Muscle of leg (tissue), 11 donors: Measurements from ENCODE around the gene PSMC4. TPM values are rescaled to one million over a fixed set of nuclear protein-coding genes. Genes with fewer than 3 reads are reported as not detected.
A peak's percentile ranks its signal among the peaks of the same experiment; 100 is the strongest.

Experiments used
- DNase-seq: peaks from one replicate; pipeline ENCODE4 v3.0.0; 2013
- H3K27ac ChIP-seq: one replicate; pipeline ENCODE4 v1.5.1; 2013; ENCODE audit warnings: mild to moderate bottlenecking, low read length, control low read depth
- H3K27me3 ChIP-seq: one replicate; pipeline ENCODE4 v1.6.1; 2013; ENCODE audit warnings: low read length; ENCODE audit not compliant: control insufficient read depth, insufficient read depth
- H3K36me3 ChIP-seq: one replicate; pipeline ENCODE4 v1.6.1; 2013; ENCODE audit warnings: low read length; ENCODE audit not compliant: control insufficient read depth, insufficient read depth
- H3K4me1 ChIP-seq: one replicate; pipeline ENCODE4 v1.6.1; 2013; ENCODE audit warnings: low read length; ENCODE audit not compliant: control insufficient read depth, insufficient read depth
- H3K4me3 ChIP-seq: one replicate; pipeline ENCODE4 v1.5.1; 2013; ENCODE audit warnings: low read length, control low read depth
- H3K9me3 ChIP-seq: replicated peaks from 2 replicates; pipeline ENCODE4 v1.6.1; 2013; ENCODE audit warnings: low read depth, low read length; ENCODE audit not compliant: control insufficient read depth
- WGBS: methylation state at CpG from one replicate; pipeline ENCODE4 v1.1.5; 2013; ENCODE audit warnings: missing lambda C conversion rate; ENCODE audit not compliant: insufficient coverage; 5-methylcytosine and 5-hydroxymethylcytosine counted together
- polyA plus RNA-seq, 8 donors: library from polyadenylated mRNA; unstranded; fragments of 120-200 nt; gene quantifications; one replicate each; pipeline versions ENCODE4 v1.2.1 to v1.2.3, GENCODE V29; 2013; ENCODE audit warnings: inconsistent platforms in 1 of 8, low replicate concordance in 1 of 8; ENCODE audit not compliant: insufficient read length in 8 of 8, insufficient read depth in 1 of 8
- total RNA-seq: library from RNA; stranded (reverse); fragments of 120-200 nt; gene quantifications from one replicate; pipeline ENCODE4 v1.2.4, GENCODE V29; 2013

PSMC4 gene
- total and polyA plus RNA-seq, 9 donors, result 53.4 to 66.7 (median 60.6) TPM

DNA sequence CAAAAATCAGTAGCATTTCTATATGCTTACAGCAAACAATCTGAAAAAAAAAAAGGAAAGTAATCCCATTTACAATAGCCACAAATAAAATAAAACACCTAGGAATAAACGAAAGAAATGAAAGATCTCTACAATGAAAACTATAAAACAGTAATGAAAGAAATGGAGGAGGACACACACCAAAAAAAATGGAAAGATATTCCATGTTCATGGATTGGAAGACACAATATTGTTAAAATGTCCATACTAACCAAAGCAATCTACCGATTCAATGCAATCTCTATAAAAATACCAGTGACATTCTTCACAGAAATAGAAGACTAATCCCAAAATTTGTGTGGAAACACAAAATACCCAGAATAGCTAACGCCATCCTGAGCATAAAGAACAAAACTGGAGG lies 41.2 kb upstream of the PSMC4 start:
- H3K4me3 ChIP-seq, result no peak overlapping the region
- WGBS, result no CpG with 5 or more reads among the region's 3 CpGs
- no peaks in the 10 kb centered on the region for H3K36me3 ChIP-seq
- no peak for DNase-seq
- no peak overlapping the region for H3K27ac ChIP-seq
- H3K27me3 ChIP-seq, result no peaks in the 10 kb centered on the region
- no peaks in the 10 kb centered on the region for H3K4me1 ChIP-seq
- H3K9me3 ChIP-seq, result no peaks in the 10 kb centered on the region

DNA sequence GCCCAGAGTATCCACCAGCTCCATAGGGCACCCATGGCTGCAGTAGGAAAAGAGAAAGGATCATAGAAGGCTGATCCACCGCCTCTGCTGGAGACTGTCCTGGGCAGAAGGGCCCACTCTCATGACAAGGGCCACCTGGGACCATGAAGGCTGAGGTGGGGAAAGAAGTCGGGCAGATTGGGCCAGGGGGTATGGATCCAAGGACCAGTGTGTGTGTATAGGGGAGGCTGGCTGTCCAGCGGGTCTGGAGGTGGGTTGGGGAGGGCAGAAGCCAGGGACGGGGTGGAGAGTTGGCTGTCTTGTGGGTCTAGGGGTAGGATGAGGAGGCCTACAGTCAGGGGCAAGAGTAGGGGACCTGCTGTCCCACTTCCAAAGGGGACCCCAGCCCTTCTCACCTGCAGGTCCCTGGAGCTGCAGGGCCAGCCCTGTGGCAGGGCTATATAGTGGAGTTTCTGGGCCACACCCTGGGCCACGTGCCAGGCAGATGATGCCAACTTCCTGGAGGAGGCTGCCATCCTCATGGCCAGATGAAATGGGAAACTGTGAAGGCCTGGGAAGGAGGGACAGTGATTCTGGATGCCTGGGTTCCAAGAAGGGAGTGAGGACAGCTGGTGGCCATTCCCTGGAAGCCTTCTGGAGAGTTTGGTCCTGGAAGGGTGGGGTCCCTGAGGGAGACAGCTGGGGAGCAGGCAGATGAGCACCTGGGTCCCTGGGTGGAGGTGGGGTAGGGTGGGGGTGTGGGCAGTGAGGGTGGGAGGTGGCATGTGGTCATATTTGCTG lies 36.2 kb upstream of the PSMC4 start, which contains the start of gene FCGBP:
Gene FCGBP, minus strand, starts transcription at position 51 of the 780 bp plus-strand sequence.
- Histone ChIP-seq H3K4me1 (peaks cover 2% of the 10 kb centered on the region), H3K4me3 (no peak within 1 kb of the TSS), H3K27ac (no peak within 1 kb of the TSS), H3K36me3 (no peaks in the 10 kb centered on the region), H3K27me3 (no peaks in the 10 kb centered on the region), H3K9me3 (no peaks in the 10 kb centered on the region)
- 76% methylated on average over 4 of the region's 5 CpGs for WGBS
- no peak for DNase-seq

DNA sequence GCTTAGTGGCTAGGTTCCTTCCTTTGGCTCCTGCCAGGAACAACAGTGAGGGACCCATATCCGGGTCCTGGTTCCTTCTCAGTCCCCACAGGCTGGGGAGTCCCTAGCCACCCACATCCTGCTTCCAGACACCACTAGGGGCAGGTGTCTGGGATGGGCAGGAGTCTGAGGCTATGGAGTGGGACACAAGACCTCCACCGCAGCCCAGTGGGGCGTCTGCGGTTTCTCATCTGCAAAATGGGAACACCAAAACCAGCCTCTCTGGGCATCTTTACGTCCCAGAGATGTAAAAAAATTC lies 35.7 kb upstream of the PSMC4 start:
- no peak for DNase-seq
- Histone ChIP-seq H3K36me3 (no peaks in the 10 kb centered on the region), H3K4me3 (no peak overlapping the region), H3K4me1 (peaks cover 2% of the 10 kb centered on the region), H3K27me3 (no peaks in the 10 kb centered on the region), H3K27ac (no peak overlapping the region), H3K9me3 (no peaks in the 10 kb centered on the region)
- WGBS, result 83% methylated on average over 3 of the region's 5 CpGs

DNA sequence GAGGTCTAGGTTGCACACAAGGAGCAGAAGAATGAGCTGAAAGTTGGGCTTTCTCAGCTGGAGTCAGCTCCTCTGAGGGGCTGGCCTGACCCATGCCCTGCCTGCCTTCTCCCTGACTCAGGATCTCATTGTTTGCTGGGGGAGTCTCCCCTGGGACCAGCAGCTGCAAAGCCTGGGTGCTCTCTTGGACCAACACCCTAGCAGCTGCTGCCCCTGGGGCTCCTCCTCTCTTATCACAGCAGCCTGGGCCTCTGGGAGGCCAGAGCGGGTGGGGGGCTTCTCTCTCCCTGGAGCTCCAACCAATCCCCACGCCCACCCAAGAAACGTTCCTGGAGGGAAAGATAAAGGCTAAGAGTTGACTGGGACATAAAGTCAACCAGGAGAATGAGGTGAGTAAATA lies 34.9 kb upstream of the PSMC4 start:
- WGBS, result no CpG with 5 or more reads among the region's 3 CpGs
- no peaks in the 10 kb centered on the region for H3K36me3 ChIP-seq
- no peaks in the 10 kb centered on the region for H3K27me3 ChIP-seq
- peaks cover 3% of the 10 kb centered on the region for H3K4me1 ChIP-seq
- no peak for DNase-seq
- no peak overlapping the region for H3K27ac ChIP-seq
- H3K9me3 ChIP-seq, result no peaks in the 10 kb centered on the region
- no peak overlapping the region for H3K4me3 ChIP-seq

DNA sequence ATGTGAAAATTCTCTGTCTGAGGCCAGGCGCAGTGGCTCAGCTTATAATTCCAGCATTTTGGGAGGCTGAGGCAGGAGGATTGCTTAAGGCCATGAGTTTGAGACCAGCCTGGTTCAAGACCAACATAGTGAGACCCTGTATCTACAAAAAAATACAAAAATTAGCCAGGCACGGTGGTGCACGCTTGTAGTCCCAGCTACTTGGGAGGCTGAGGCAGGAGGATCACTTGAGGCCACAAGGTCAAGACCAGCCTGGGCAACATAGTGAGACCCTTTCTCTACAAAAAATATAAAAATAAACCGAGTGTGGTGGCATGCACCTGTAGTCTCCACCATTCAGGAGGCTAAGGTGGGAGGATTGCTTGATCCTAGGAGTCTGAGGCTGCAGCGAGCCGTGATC lies 34.3 kb upstream of the PSMC4 start:
- H3K27ac ChIP-seq, result no peak overlapping the region
- DNase-seq, result no peak
- H3K4me3 ChIP-seq, result no peak overlapping the region
- no peaks in the 10 kb centered on the region for H3K9me3 ChIP-seq
- no peaks in the 10 kb centered on the region for H3K27me3 ChIP-seq
- no CpG with 5 or more reads among the region's 6 CpGs for WGBS
- no peaks in the 10 kb centered on the region for H3K36me3 ChIP-seq
- peaks cover 6% of the 10 kb centered on the region for H3K4me1 ChIP-seq

DNA sequence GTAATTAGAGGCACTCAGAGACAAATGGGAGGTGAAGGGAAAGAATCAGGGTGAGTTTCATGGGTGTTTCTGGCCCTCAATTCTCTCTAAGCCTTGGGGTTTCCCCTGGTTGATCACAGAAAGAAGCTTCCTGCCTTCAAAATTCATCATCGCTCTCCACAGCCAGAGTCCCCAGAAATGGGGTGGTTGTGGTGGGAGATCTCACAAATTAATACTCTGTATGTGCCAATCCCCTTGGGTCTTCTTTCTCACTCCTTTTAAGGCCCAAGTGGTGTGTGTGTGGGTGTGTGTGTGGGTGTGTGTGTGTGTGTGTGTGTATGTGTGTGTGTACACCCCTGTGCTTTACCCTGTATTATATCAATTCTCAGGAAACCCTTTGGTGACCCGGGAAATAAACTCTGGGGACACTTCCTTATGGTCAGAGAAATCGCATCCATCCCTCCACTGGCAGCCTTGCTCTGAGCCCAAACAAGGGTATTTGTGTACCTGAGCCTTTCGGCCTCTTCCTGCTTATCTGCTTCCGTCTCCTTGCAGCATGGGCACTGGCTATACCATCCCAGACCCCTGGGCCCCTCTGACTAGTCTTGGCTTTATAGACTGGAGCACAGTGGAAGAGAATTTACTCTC lies 33.8 kb upstream of the PSMC4 start:
- no peak for DNase-seq
- H3K4me3 ChIP-seq, result no peak overlapping the region
- H3K9me3 ChIP-seq, result no peaks in the 10 kb centered on the region
- H3K4me1 ChIP-seq, result peaks cover 6% of the 10 kb centered on the region
- no peaks in the 10 kb centered on the region for H3K27me3 ChIP-seq
- 83% methylated on average over 1 of the region's 5 CpGs for WGBS
- no peaks in the 10 kb centered on the region for H3K36me3 ChIP-seq
- H3K27ac ChIP-seq, result peak overlapping the region; percentile 21

DNA sequence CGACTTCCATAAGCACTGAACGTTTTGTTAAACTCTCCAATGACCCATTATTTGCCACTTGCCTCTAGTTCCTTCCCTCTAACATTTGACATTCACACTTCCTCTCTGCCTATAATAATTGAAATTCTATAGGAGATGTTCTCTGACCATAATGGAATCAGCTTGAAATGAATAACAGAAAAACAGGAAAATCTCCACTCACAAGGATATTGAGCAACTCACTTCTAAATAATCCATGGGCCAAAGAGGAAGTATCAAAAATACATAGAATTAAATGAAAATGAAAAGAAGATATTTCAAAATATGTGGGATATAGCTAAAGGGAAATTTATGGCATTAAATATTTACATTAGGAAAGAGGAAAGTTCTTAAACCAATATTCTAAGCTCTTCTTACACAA lies 33.2 kb upstream of the PSMC4 start:
- Histone ChIP-seq H3K4me1 (peaks cover 6% of the 10 kb centered on the region), H3K27me3 (no peaks in the 10 kb centered on the region)
- no CpG with 5 or more reads among the region's 2 CpGs for WGBS

DNA sequence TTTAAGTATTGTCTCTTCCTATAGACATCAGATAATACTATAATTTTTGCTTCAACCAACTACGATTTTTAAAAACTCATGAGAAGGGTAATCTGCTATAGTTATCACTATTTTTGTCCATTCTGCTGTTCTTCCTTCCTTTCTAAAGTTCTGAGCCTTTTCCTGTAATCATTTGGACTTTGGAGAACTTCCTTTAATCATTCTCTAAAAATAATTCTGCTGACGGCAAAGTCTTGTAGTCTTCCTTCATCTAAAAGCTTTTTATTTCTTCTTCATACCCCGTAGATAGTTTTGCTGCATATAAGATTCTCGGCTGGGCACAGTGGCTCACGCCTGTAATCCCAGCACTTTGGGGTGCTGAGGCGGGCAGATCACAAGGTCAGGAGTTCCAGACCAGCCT lies 31.4 kb upstream of the PSMC4 start:
- Histone ChIP-seq H3K4me3 (no peak overlapping the region), H3K9me3 (no peaks in the 10 kb centered on the region), H3K4me1 (peaks cover 6% of the 10 kb centered on the region), H3K36me3 (no peaks in the 10 kb centered on the region), H3K27me3 (no peaks in the 10 kb centered on the region), H3K27ac (no peak overlapping the region)
- DNase-seq, result peak; percentile 45
- 83% methylated on average over 5 of the region's 6 CpGs for WGBS

More for the DNA sequence above, 33.2 kb upstream of the PSMC4 start:
- H3K36me3 ChIP-seq, result no peaks in the 10 kb centered on the region
- no peak overlapping the region for H3K27ac ChIP-seq
- peak; percentile 24 for DNase-seq
- H3K4me3 ChIP-seq, result no peak overlapping the region
- H3K9me3 ChIP-seq, result no peaks in the 10 kb centered on the region

DNA sequence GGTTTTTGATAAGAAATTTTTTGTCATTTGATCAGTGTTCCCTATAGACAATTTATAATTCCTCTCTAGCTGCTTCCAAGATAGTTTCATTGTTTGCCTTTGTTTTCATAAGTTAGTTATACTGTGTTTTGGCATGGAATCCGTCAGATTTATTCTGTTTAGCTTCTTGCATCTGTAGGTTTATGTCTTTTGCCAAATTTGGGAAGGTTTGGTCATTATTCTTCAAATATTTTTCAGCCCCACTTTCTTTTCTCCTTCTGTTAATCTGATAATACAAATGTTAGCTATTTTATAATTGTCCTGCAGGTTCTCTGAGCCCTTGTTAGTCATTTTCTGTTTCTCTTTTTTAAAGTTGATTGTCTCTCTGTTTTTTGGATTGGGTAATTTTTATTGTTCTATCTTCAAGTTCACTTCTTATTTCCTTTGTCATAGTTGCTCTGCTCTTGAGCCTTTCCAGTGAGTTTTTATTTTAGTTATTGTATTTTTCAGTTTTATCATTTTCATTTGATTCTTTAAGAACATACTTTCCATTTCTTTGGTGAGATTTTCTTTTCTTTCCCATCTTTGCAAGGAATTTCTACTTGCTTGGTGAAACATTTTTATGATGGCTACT lies 30.6 kb upstream of the PSMC4 start:
- WGBS, result no CpG with 5 or more reads among the region's 1 CpG
- no peaks in the 10 kb centered on the region for H3K27me3 ChIP-seq
- no peak overlapping the region for H3K4me3 ChIP-seq

DNA sequence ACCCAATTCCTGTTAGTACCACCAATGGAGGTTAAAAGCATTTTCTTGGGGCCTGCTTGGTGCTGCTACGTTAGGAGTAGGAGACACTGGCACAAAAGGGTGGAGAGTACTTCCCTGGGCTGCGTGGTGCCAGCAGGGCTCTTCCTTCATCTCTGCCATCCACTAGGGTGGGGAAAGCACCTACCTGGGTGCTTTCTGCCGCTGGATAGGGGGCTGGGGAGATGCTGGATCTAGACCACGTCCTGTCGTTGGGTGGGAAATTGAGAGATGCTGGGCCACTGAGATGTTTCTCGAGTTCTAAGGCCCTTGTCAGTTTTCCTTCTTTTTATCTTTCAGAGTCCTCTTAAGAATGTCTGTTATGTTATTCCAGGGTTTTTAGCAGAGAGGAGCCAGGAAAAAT lies 29.8 kb upstream of the PSMC4 start:
- Histone ChIP-seq H3K27ac (peak overlapping the region; percentile 47), H3K36me3 (no peaks in the 10 kb centered on the region), H3K27me3 (no peaks in the 10 kb centered on the region), H3K4me1 (peaks cover 6% of the 10 kb centered on the region), H3K4me3 (no peak overlapping the region), H3K9me3 (no peaks in the 10 kb centered on the region)
- no peak for DNase-seq
- WGBS, result 20% methylated on average over 1 of the region's 6 CpGs

More for the DNA sequence above, 30.6 kb upstream of the PSMC4 start:
- Histone ChIP-seq H3K27ac (no peak overlapping the region), H3K9me3 (no peaks in the 10 kb centered on the region), H3K36me3 (no peaks in the 10 kb centered on the region), H3K4me1 (peaks cover 6% of the 10 kb centered on the region)
- no peak for DNase-seq
